IPS-11a (cell line): ENCODE results near the gene COQ7.

ENCODE experiments used
- H3K4me3 ChIP-seq: one replicate; pipeline ENCODE4 v1.5.1; 2013; ENCODE audit warnings: low read depth, low read length, control low read depth

COQ7 gene

GRCh38 chr16:19085679-19086200, 18.3 kb downstream of the COQ7 start:
- H3K4me3 ChIP-seq: no peak overlapping the region

- H3K4me3 ChIP-seq: no peak overlapping the region
Observed at GRCh38 chr16:19086322-19087199, 19.1 kb downstream of the COQ7 start.

- H3K4me3 ChIP-seq: no peak overlapping the region
Observed at GRCh38 chr16:19088341-19088916, 21.0 kb downstream of the COQ7 start.

- no peak overlapping the region for H3K4me3 ChIP-seq
Observed at GRCh38 chr16:19089410-19089955, 22.1 kb downstream of the COQ7 start.

GRCh38 chr16:19090916-19091315, 23.5 kb downstream of the COQ7 start:
- H3K4me3 ChIP-seq: no peak overlapping the region

GRCh38 chr16:19092653-19093410, 25.4 kb downstream of the COQ7 start:
- H3K4me3 ChIP-seq: no peak overlapping the region

GRCh38 chr16:19093631-19094541, 26.5 kb downstream of the COQ7 start:
- H3K4me3 ChIP-seq: no peak overlapping the region

GRCh38 chr16:19094542-19095365, 27.3 kb downstream of the COQ7 start:
- H3K4me3 ChIP-seq: no peak overlapping the region

- H3K4me3 ChIP-seq: no peak overlapping the region
Observed at GRCh38 chr16:19095654-19096053, 28.2 kb downstream of the COQ7 start.

GRCh38 chr16:19098173-19098572, 30.8 kb downstream of the COQ7 start:
- H3K4me3 ChIP-seq: no peak overlapping the region

- no peak overlapping the region for H3K4me3 ChIP-seq
Observed at GRCh38 chr16:19102187-19102872, 34.9 kb downstream of the COQ7 start.

- no peak overlapping the region for H3K4me3 ChIP-seq
Observed at GRCh38 chr16:19104607-19105006, 37.2 kb downstream of the COQ7 start.

- H3K4me3 ChIP-seq: no peak overlapping the region
Observed at GRCh38 chr16:19105131-19105530, 37.7 kb downstream of the COQ7 start.

- no peak overlapping the region for H3K4me3 ChIP-seq
Observed at GRCh38 chr16:19105891-19106624, 38.6 kb downstream of the COQ7 start.

- H3K4me3 ChIP-seq: no peak overlapping the region
Observed at GRCh38 chr16:19106625-19107020, 39.2 kb downstream of the COQ7 start.

GRCh38 chr16:19108409-19109287, 41.2 kb downstream of the COQ7 start:
- H3K4me3 ChIP-seq: no peak overlapping the region

GRCh38 chr16:19109288-19109664, 41.9 kb downstream of the COQ7 start:
- H3K4me3 ChIP-seq: no peak overlapping the region
